CD14-positive monocyte (primary cell): ENCODE results near the gene GLIPR1. TPM values are rescaled to one million over a fixed set of nuclear protein-coding genes. Genes with fewer than 3 reads are reported as not detected.

Experiments used
- DNase-seq, 3 donors: peaks; one replicate each; pipeline ENCODE4 v3.0.0-alpha.2; 2011 to 2022
- H2AFZ ChIP-seq: 2 replicates; pipeline ENCODE4 v1.6.0; 2012; ENCODE audit warnings: mild to moderate bottlenecking, low read depth, low read length, inconsistent platforms; ENCODE audit not compliant: insufficient read depth, poor library complexity, severe bottlenecking
- H3K27ac ChIP-seq, 2 donors: 1 replicate in 1 of 2; 2 replicates in 1 of 2; pipeline ENCODE4 v1.5.1; 2012 to 2013; ENCODE audit warnings: low read length in 2 of 2, control low read depth in 1 of 2, inconsistent platforms in 1 of 2, low read depth in 1 of 2, mild to moderate bottlenecking in 1 of 2
- H3K27me3 ChIP-seq, 2 donors: one replicate each; pipeline versions ENCODE4 v1.6.0 to v1.6.1; 2011 to 2013; ENCODE audit warnings: low read length in 2 of 2; ENCODE audit not compliant: control insufficient read depth in 2 of 2, insufficient read depth in 2 of 2
- H3K36me3 ChIP-seq, 2 donors: replicated peaks in 1 of 2; 1 replicate in 1 of 2; 2 replicates in 1 of 2; pipeline versions ENCODE4 v1.5.1 to v1.6.1; 2012 to 2013; ENCODE audit warnings: low read length in 2 of 2, control low read depth in 1 of 2, inconsistent platforms in 1 of 2, mild to moderate bottlenecking in 1 of 2; ENCODE audit not compliant: insufficient read depth in 2 of 2, control insufficient read depth in 1 of 2
- H3K4me1 ChIP-seq, 2 donors: 1 replicate in 1 of 2; 2 replicates in 1 of 2; pipeline versions ENCODE4 v1.5.1 to v1.6.1; 2012 to 2013; ENCODE audit warnings: low read length in 2 of 2, control low read depth in 1 of 2, inconsistent platforms in 1 of 2, mild to moderate bottlenecking in 1 of 2, moderate library complexity in 1 of 2; ENCODE audit not compliant: insufficient read depth in 2 of 2, control insufficient read depth in 1 of 2
- H3K4me2 ChIP-seq: replicated peaks from 2 replicates; pipeline ENCODE3; 2012; ENCODE audit warnings: low read length, moderate library complexity, mild to moderate bottlenecking; ENCODE audit not compliant: poor library complexity, severe bottlenecking; ENCODE audit errors: extremely low read depth
- H3K4me3 ChIP-seq, 3 experiments: fragments of 200-600 bp in 1 of 3; sonication (generic) in 1 of 3; replicated peaks in 1 of 3; 1 replicate in 2 of 3; 2 replicates in 1 of 3; pipeline ENCODE4 v1.5.1; 2011 to 2013; ENCODE audit warnings: low read length in 3 of 3, mild to moderate bottlenecking in 3 of 3, control low read depth in 2 of 3, low read depth in 2 of 3, inconsistent platforms in 1 of 3, moderate library complexity in 1 of 3
- H3K79me2 ChIP-seq: 2 replicates; pipeline ENCODE4 v1.6.0; 2012; ENCODE audit warnings: mild to moderate bottlenecking, control low read depth, inconsistent platforms, low read length, moderate library complexity; ENCODE audit not compliant: insufficient read depth
- H3K9ac ChIP-seq: 2 replicates; pipeline ENCODE4 v1.6.0; 2017; ENCODE audit warnings: low read length, mild to moderate bottlenecking; ENCODE audit not compliant: insufficient read depth, poor library complexity, severe bottlenecking
- H3K9me3 ChIP-seq, 2 donors: replicated peaks in 1 of 2; 1 replicate in 1 of 2; 2 replicates in 1 of 2; pipeline versions ENCODE4 v1.5.1 to v1.6.1; 2012 to 2013; ENCODE audit warnings: low read length in 2 of 2, control low read depth in 1 of 2; ENCODE audit not compliant: control insufficient read depth in 1 of 2, insufficient read depth in 1 of 2
- H4K20me1 ChIP-seq: 2 replicates; pipeline ENCODE4 v1.6.0; 2012; ENCODE audit warnings: mild to moderate bottlenecking, low read length, control low read depth, moderate library complexity; ENCODE audit not compliant: insufficient read depth
- H3K27ac Mint-ChIP-seq, 7 donors: one replicate each; pipeline ENCODE4 v1.8.0; 2020; ENCODE audit warnings: mild to moderate bottlenecking in 7 of 7, mixed read lengths in 7 of 7, moderate library complexity in 6 of 7, inconsistent platforms in 2 of 7
- H3K27me3 Mint-ChIP-seq, 3 donors: one replicate each; pipeline ENCODE4 v1.8.0; 2021 to 2022; ENCODE audit warnings: low read depth in 3 of 3, mild to moderate bottlenecking in 3 of 3, mixed read lengths in 3 of 3, moderate library complexity in 3 of 3, inconsistent platforms in 1 of 3
- H3K36me3 Mint-ChIP-seq, 2 donors: one replicate each; pipeline ENCODE4 v1.8.0; 2020; ENCODE audit warnings: mixed read lengths in 2 of 2, inconsistent platforms in 1 of 2, mild to moderate bottlenecking in 1 of 2
- H3K4me1 Mint-ChIP-seq: one replicate; pipeline ENCODE4 v1.8.0; 2020; ENCODE audit warnings: mild to moderate bottlenecking, mixed read lengths
- H3K4me3 Mint-ChIP-seq, 2 donors: one replicate each; pipeline ENCODE4 v1.8.0; 2020; ENCODE audit warnings: mild to moderate bottlenecking in 2 of 2, mixed read lengths in 2 of 2, moderate library complexity in 1 of 2
- H3K9me3 Mint-ChIP-seq, 7 donors: one replicate each; pipeline ENCODE4 v1.8.0; 2020 to 2022; ENCODE audit warnings: mixed read lengths in 7 of 7, mild to moderate bottlenecking in 6 of 7, moderate library complexity in 6 of 7, inconsistent platforms in 2 of 7
- WGBS: methylation state at CpG from one replicate; pipeline ENCODE4 v1.1.5; 2013; ENCODE audit warnings: missing lambda C conversion rate; ENCODE audit not compliant: insufficient coverage; 5-methylcytosine and 5-hydroxymethylcytosine counted together
- intact Hi-C, 2 donors: fragments of 100-400 bp; cut with micrococcal nuclease; formaldehyde crosslinking; loops; one replicate each; pipeline versions ENCODE4 v1.15.0 to v1.15.1; 2023
- polyA plus RNA-seq, 3 donors: library from polyadenylated mRNA; depleted of rRNA in 1 of 3; unstranded in 2 of 3; stranded (reverse) in 1 of 3; fragments of 300-500 nt in 2 of 3; fragments of >200 nt in 1 of 3; fragmentation: Illumina TruSeq in 2 of 3; gene quantifications; 1 replicate in 2 of 3; 2 replicates in 1 of 3; pipeline ENCODE4 v1.2.3, GENCODE V29; 2012 to 2021
- TF ChIP-seq, protein P1 (sequence below): fragments of 200-600 bp; IDR thresholded peaks from one replicate; pipeline ENCODE4 v1.8.0; 2022; ENCODE audit warnings: antibody characterized with exemption, mild to moderate bottlenecking

The GLIPR1 gene
- polyA plus RNA-seq, 3 donors: 200 to 794 (median 687) TPM

DNA sequence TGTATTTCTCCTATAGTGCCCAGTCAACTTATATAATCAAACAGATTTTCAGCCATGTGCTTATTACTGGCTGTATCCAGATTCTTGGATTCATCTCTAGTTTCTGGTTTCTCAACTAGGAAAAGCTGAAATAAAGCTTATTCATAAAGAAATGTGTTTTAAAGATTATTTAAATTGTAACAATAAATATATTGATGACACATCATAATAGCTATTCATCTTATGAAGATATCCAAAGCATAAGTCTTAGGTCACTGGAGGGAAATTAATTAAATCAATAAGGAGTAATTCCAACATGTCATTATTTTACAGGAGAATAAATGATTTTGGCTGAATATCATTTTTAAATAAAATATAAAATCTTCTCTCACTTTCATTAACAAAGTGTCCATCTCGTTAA lies 63.0 kb downstream of the GLIPR1 start:
- Histone ChIP-seq H3K27me3 (peaks cover 0 to 3% of the 10 kb centered on the region in 2 donors), H3K36me3 (no peaks in the 10 kb centered on the region), H3K9ac (no peak overlapping the region), H3K4me1 (no peaks in the 10 kb centered on the region), H3K4me2 (no peak overlapping the region), H4K20me1 (no peaks in the 10 kb centered on the region), H2AFZ (no peak overlapping the region), H3K4me3 (no peak overlapping the region), H3K27ac (no peak overlapping the region), H3K9me3 (no peaks in the 10 kb centered on the region), H3K79me2 (no peaks in the 10 kb centered on the region)
- intact Hi-C loops: no loop called here
- Mint-ChIP-seq H3K9me3 (no peaks in the 10 kb centered on the region), H3K27ac (no peak overlapping the region), H3K4me1 (no peaks in the 10 kb centered on the region), H3K36me3 (no peaks in the 10 kb centered on the region), H3K27me3 (peaks cover 3 to 10% (median 7%) of the 10 kb centered on the region in 3 donors), H3K4me3 (no peak overlapping the region)
- WGBS: no CpG with 5 or more reads among the region's 1 CpG
- TF ChIP-seq, protein P1, sequence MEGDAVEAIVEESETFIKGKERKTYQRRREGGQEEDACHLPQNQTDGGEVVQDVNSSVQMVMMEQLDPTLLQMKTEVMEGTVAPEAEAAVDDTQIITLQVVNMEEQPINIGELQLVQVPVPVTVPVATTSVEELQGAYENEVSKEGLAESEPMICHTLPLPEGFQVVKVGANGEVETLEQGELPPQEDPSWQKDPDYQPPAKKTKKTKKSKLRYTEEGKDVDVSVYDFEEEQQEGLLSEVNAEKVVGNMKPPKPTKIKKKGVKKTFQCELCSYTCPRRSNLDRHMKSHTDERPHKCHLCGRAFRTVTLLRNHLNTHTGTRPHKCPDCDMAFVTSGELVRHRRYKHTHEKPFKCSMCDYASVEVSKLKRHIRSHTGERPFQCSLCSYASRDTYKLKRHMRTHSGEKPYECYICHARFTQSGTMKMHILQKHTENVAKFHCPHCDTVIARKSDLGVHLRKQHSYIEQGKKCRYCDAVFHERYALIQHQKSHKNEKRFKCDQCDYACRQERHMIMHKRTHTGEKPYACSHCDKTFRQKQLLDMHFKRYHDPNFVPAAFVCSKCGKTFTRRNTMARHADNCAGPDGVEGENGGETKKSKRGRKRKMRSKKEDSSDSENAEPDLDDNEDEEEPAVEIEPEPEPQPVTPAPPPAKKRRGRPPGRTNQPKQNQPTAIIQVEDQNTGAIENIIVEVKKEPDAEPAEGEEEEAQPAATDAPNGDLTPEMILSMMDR: no peak
- no peak for DNase-seq

- no CpG with 5 or more reads among the region's 1 CpG for WGBS
- H3K27me3 Mint-ChIP-seq: peaks cover 7 to 10% (median 8%) of the 10 kb centered on the region in 3 donors
- Histone ChIP-seq H3K27ac (no peak overlapping the region), H3K4me1 (no peaks in the 10 kb centered on the region), H4K20me1 (no peaks in the 10 kb centered on the region), H3K27me3 (no peaks in the 10 kb centered on the region), H3K79me2 (no peaks in the 10 kb centered on the region), H2AFZ (no peak overlapping the region), H3K9ac (no peak overlapping the region), H3K4me2 (no peak overlapping the region), H3K9me3 (no peaks in the 10 kb centered on the region), H3K36me3 (no peaks in the 10 kb centered on the region), H3K4me3 (no peak overlapping the region)
- no peaks in the 10 kb centered on the region for H3K4me1 Mint-ChIP-seq
- TF ChIP-seq, protein P1: no peak
- no peaks in the 10 kb centered on the region for H3K36me3 Mint-ChIP-seq
- no peak overlapping the region for H3K4me3 Mint-ChIP-seq
- H3K9me3 Mint-ChIP-seq: no peaks in the 10 kb centered on the region
- no peak overlapping the region for H3K27ac Mint-ChIP-seq
- intact Hi-C loops: no loop called here
- no peak for DNase-seq
Measured at GRCh38 chr12:75545636-75546035, 65.1 kb downstream of the GLIPR1 start.
